Measurements from ENCODE around the gene PSMC1.

Gene PSMC1

GRCh38 chr14:90287791-90288190 is 31.4 kb downstream of the PSMC1 start:
- TF ChIP-seq, protein P1, sequence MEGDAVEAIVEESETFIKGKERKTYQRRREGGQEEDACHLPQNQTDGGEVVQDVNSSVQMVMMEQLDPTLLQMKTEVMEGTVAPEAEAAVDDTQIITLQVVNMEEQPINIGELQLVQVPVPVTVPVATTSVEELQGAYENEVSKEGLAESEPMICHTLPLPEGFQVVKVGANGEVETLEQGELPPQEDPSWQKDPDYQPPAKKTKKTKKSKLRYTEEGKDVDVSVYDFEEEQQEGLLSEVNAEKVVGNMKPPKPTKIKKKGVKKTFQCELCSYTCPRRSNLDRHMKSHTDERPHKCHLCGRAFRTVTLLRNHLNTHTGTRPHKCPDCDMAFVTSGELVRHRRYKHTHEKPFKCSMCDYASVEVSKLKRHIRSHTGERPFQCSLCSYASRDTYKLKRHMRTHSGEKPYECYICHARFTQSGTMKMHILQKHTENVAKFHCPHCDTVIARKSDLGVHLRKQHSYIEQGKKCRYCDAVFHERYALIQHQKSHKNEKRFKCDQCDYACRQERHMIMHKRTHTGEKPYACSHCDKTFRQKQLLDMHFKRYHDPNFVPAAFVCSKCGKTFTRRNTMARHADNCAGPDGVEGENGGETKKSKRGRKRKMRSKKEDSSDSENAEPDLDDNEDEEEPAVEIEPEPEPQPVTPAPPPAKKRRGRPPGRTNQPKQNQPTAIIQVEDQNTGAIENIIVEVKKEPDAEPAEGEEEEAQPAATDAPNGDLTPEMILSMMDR (IDR thresholded peaks at IDR 0.05; ENCODE audit: low read length, missing control alignments) = no peak
- no peak for DNase-seq (ENCODE audit: low read depth)
- H3K4me3 ChIP-seq (replicated peaks; ENCODE audit: low read depth, low read length) = no peak overlapping the region

DNA sequence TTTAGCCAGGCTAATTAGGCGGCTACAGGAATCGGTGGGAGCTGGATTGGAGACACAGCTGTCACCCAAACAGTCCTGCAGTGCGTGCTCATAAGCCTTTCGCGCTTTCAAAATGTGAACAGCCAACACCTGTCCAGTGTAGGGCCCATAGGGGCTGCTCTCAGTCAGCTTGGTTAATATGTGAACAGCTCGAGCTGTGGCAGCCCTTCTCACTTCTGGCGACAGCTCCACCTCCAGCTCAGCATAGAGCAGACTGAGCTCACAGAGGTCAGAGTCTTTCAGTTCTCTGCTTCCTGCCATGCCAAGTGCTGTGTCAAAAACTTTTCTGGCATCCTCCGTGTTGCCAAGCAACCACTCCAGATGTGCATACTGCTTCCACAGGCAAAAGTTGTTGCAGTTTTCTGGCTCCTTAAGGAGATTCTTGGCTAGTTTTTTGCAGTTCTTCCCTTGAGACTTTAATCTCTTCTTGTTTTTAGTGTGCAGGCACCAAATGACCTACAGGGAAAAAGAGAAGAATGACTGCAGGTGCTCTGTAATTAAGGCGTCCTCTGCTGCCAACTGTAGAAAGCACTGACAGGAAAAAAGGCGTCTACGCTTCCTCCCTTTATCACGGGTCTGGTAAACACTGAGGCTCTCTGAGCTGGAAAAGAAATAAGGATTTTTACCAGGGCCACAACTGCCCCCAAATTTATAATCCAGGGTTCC is 32.5 kb downstream of the PSMC1 start:
- H3K4me3 ChIP-seq (replicated peaks; ENCODE audit: low read depth, low read length) = no peak overlapping the region
- DNase-seq (ENCODE audit: low read depth) = no peak
- TF ChIP-seq, protein P1 (IDR thresholded peaks at IDR 0.05; ENCODE audit: low read length, missing control alignments) = no peak

GRCh38 chr14:90290337-90291011 is 34.1 kb downstream of the PSMC1 start:
- no peak overlapping the region for H3K4me3 ChIP-seq (replicated peaks; ENCODE audit: low read depth, low read length)
- no peak for DNase-seq (ENCODE audit: low read depth)
- TF ChIP-seq, protein P1 (IDR thresholded peaks at IDR 0.05; ENCODE audit: low read length, missing control alignments) = no peak

GRCh38 chr14:90291699-90292098 is 35.3 kb downstream of the PSMC1 start:
- DNase-seq (ENCODE audit: low read depth) = no peak
- TF ChIP-seq, protein P1 (IDR thresholded peaks at IDR 0.05; ENCODE audit: low read length, missing control alignments) = no peak
- H3K4me3 ChIP-seq (replicated peaks; ENCODE audit: low read depth, low read length) = no peak overlapping the region

GRCh38 chr14:90293766-90294730 is 37.7 kb downstream of the PSMC1 start:
- no peak for DNase-seq (ENCODE audit: low read depth)

DNA sequence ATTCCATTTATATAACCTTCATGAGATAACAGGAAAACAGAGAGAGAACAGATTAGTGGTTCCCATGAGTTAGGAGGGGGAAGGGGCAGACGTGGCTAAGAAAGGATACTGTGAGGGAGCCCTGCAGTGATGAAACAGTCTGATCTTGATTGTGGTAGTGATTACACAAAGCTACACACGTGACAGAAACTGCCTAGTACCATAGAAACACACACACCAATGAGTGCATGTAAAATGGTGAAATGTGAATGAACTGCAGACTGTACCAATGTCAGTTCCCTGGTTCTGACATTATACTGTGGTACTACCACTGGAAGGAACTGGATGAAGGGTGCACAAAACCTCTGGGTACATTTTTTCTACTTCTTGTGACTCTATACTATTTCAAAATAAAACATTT is 38.5 kb downstream of the PSMC1 start:
- TF ChIP-seq, protein P1 (IDR thresholded peaks at IDR 0.05; ENCODE audit: low read length, missing control alignments) = no peak
- H3K4me3 ChIP-seq (replicated peaks; ENCODE audit: low read depth, low read length) = no peak overlapping the region
- DNase-seq (ENCODE audit: low read depth) = no peak

More at GRCh38 chr14:90293766-90294730, 37.7 kb downstream of the PSMC1 start:
- no peak overlapping the region for H3K4me3 ChIP-seq (replicated peaks; ENCODE audit: low read depth, low read length)
- TF ChIP-seq, protein P1 (IDR thresholded peaks at IDR 0.05; ENCODE audit: low read length, missing control alignments) = no peak
